ENCODE data around the gene SLC41A3.
"Not testable (repeated sequence)": the region's sequence is repeated elsewhere in the genome, so short reads cannot be mapped to it uniquely, and the experiment has no call there.

The SLC41A3 gene

GRCh38 chr3:126050050-126050392 is 33.9 kb downstream of the SLC41A3 start:
- no peak for DNase-seq (ENCODE audit: low read depth)
- no peak overlapping the region for H3K4me3 ChIP-seq (ENCODE audit: low read depth, low read length)
- no peak for TF ChIP-seq CTCF (IDR thresholded peaks at IDR 0.05; ENCODE audit: control insufficient read depth, extremely low read depth, insufficient read depth)

GRCh38 chr3:126049289-126050049 is 34.5 kb downstream of the SLC41A3 start:
- no peak overlapping the region for H3K4me3 ChIP-seq (ENCODE audit: low read depth, low read length)
- DNase-seq (ENCODE audit: low read depth), result no peak
- no peak for TF ChIP-seq CTCF (IDR thresholded peaks at IDR 0.05; ENCODE audit: control insufficient read depth, extremely low read depth, insufficient read depth)

GRCh38 chr3:126040386-126040785 is 43.5 kb downstream of the SLC41A3 start:
- DNase-seq (ENCODE audit: low read depth), result no peak
- no peak overlapping the region for H3K4me3 ChIP-seq (ENCODE audit: low read depth, low read length)
- no peak for TF ChIP-seq CTCF (IDR thresholded peaks at IDR 0.05; ENCODE audit: control insufficient read depth, extremely low read depth, insufficient read depth)

GRCh38 chr3:126039870-126040269 is 44.1 kb downstream of the SLC41A3 start:
- TF ChIP-seq CTCF (IDR thresholded peaks at IDR 0.05; ENCODE audit: control insufficient read depth, extremely low read depth, insufficient read depth), result no peak
- no peak for DNase-seq (ENCODE audit: low read depth)
- no peak overlapping the region for H3K4me3 ChIP-seq (ENCODE audit: low read depth, low read length)

GRCh38 chr3:126038791-126039190 is 45.1 kb downstream of the SLC41A3 start:
- not testable (repeated sequence) for DNase-seq (ENCODE audit: low read depth)

GRCh38 chr3:126036056-126036549 is 47.8 kb downstream of the SLC41A3 start:
- DNase-seq (ENCODE audit: low read depth), result no peak
- no peak overlapping the region for H3K4me3 ChIP-seq (ENCODE audit: low read depth, low read length)
- no peak for TF ChIP-seq CTCF (IDR thresholded peaks at IDR 0.05; ENCODE audit: control insufficient read depth, extremely low read depth, insufficient read depth)

More at GRCh38 chr3:126038791-126039190, 45.1 kb downstream of the SLC41A3 start:
- H3K4me3 ChIP-seq (ENCODE audit: low read depth, low read length), result not testable (repeated sequence)

GRCh38 chr3:126035362-126036050 is 48.4 kb downstream of the SLC41A3 start:
- H3K4me3 ChIP-seq (ENCODE audit: low read depth, low read length), result no peak overlapping the region
- DNase-seq (ENCODE audit: low read depth), result no peak
- no peak for TF ChIP-seq CTCF (IDR thresholded peaks at IDR 0.05; ENCODE audit: control insufficient read depth, extremely low read depth, insufficient read depth)

Data from LNCaP clone FGC (cell line).